Endometrial microvascular endothelial cells (primary cell): ENCODE measurements around the gene STAU1. TPM values are rescaled to one million over a fixed set of nuclear protein-coding genes. Genes with fewer than 3 reads are reported as not detected.
"Not testable (repeated sequence)": the region's sequence is repeated elsewhere in the genome, so short reads cannot be mapped to it uniquely, and the experiment has no call there.

Experiments used
- in situ Hi-C: cut with HindIII; loops from 2 replicates; pipeline ENCODE4 v1.10.0; 2017; ENCODE audit warnings: low sequenced_read_pairs, low pct_unique_long_range_greater_than_20kb; ENCODE audit errors: inconsistent ontology term
- total RNA-seq: library from RNA; depleted of rRNA; stranded (reverse); fragments of >200 nt; gene quantifications from one replicate; pipeline ENCODE4 v1.2.3, GENCODE V29; 2015; ENCODE audit errors: inconsistent ontology term

STAU1 gene
- total RNA-seq, 1 donor from 2014 or later = 84.0 TPM

DNA sequence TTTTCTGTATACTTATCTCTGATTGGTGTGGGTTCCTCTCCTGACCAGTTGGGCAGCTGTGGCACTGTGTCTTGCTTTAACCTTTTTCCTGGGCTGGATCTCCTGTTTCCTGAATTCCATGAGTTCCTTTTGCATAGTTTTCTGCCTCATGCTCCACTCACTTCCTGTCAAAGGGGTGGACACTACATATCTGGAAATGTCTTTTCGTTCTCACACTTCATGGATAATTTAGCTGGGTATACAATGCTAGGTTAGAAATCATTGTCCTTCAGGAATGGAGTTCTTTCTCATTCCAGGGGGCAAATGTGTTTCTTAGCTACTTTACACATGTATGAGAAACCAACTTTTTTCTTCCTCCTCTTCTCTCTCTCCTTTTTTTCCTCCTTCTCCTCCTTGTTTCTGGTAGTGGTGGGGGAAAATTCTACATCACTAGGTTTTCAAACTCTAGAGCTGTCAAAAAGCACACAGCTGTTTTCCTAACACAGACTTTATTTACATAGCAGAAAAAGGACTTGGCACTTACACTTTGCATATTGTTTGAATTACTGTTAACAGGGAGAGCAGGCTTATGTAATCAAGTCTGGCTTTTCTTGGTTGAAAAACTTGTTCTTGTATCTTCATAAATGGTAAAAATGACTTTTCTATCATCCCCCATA, 22.1 kb upstream of the STAU1 start:
- in situ Hi-C loops = no loop called here

DNA sequence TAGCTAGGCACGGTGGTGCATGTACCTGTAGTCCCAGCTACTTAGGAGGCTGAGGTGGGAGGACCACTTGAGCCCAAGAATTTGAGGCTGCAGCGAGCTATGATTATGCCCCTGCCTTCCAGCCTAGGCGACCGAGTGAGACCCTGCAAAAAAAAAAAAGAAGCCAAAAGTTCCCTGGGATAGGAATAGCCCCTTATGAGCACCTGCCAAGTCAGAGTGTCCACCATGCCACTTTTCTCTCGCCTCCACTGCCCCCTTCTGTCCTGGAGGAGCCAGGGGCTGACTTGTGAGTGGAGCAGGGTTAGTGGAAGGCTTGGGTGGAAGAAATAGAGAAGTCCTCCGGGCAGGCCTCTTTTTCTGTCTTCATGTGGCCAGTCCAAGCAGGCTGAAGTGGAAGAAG, 18.9 kb upstream of the STAU1 start:
- in situ Hi-C loops = loop anchor here (10.0 kb wide), 1 partner anchor 72 kb away; no protein-coding TSS in a partner anchor

DNA sequence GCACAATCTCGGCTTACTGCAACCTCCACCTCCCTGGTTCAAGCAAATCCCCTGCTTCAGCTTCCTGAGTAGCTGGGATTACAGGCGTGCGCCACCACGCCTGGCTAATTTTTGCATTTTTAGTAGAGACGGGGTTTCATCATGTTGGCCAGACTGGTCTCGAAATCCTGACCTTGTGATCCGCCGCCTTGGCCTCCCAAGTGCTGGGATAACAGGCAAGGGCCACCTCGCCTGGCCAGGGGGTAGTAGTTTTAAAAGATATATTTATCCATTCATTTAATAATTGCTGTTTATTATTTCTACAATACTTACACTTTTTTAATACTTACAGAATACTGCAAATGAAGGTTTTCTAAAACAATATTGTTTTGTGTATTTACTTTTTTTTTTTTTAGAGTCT, 15.6 kb upstream of the STAU1 start:
- in situ Hi-C loops = loop anchor here (10.0 kb wide), 1 partner anchor 69 kb away; no protein-coding TSS in a partner anchor

DNA sequence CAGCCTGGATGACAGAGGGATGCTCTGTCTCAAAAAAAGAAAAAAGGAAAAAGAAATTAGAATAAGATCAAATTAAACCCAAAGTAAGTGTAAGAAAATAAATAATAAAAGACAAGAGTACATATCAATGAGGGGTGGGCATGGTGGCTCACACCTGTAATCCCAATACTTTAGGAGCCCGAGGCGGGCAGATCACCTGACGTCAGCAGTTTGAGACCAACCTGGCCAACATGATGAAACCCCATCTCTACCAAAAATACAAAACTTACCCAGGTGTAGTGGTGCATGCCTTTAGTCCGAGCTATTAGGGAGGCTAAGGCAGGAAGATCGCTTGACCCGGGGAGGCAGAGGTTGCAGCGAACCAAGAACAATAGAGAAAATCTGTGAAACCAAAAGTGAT, 14.9 kb upstream of the STAU1 start:
- in situ Hi-C loops = loop anchor here (10.0 kb wide), 1 partner anchor 68 kb away; no protein-coding TSS in a partner anchor

DNA sequence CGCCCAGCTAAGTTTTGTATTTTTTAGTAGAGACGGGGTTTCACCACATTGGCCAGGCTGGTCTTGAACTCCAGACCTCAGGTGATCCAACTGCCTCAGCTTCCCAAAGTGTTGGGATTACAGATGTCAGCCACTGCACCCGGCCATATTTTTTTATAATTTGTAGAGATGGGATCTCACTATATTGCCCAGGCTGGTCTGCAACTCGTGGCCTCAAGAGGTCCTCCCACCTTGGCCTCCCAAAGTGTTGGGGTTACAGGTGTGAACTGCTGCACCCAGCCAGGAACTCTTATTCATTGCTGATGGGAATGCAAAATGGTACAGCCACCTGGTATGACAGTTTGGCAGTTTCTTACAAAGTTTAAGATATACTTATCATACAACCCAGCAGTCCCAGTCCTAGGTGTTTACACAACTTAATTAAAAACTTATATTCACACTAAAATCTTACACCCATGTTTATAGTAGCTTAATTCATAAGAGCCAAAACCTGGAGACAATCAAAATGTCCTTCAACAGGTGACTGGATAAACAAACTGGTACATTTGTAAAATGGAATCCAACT, 11.7 kb upstream of the STAU1 start:
- in situ Hi-C loops = loop anchor here (10.0 kb wide), 1 partner anchor 65 kb away; no protein-coding TSS in a partner anchor

DNA sequence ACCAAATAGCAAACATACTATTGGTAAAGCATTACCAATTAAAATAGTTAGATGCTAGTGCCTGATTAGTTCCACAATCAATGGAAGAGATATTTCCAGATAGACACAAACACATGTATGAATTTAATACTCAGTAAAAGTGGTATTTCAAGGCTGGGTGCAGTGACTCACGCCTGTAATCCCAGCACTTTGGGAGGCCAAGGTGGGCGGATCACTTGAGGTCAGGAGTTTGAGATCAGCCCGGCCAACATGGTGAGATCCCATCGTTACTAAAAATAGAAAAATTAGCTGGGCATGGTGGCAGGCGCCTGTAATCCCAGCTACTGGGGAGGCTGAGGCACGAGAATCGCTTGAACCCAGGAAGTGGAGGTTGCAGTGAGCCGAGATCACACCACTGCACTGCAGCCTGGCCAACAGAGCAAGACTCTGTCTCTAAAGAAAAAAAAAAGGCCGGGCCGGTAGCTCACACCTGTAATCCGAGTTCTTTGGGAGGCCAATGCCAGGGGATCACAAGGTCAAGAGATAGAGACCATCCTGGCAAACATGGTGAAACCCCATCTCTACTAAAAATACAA, 4.9 kb upstream of the STAU1 start:
- in situ Hi-C loops = not testable (repeated sequence)

DNA sequence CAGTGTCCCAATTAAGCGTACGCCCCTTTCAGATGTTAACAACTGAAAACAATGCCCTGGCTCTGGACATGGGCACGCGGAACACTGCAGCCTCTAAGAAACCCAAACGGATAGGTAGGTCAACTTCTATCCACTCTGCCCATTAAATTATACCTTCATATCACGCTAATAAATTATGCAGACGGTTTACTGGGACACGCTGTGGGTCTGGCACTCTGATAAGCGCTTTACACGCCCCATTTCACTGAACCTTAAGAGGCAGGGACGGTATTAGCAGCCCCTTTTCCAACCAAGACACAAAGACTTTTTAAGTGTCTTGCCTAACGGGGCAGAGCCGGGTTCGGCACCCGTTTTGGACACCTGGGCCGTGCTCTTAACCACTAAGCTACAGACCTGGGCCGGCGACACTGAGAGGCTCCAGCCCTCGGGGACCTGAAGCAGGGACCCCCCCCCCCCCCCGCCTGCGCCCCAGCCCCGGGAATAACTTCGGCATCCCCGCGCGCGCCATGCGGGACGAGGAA, 744 bp downstream of the STAU1 start:
- in situ Hi-C loops = no loop called here

DNA sequence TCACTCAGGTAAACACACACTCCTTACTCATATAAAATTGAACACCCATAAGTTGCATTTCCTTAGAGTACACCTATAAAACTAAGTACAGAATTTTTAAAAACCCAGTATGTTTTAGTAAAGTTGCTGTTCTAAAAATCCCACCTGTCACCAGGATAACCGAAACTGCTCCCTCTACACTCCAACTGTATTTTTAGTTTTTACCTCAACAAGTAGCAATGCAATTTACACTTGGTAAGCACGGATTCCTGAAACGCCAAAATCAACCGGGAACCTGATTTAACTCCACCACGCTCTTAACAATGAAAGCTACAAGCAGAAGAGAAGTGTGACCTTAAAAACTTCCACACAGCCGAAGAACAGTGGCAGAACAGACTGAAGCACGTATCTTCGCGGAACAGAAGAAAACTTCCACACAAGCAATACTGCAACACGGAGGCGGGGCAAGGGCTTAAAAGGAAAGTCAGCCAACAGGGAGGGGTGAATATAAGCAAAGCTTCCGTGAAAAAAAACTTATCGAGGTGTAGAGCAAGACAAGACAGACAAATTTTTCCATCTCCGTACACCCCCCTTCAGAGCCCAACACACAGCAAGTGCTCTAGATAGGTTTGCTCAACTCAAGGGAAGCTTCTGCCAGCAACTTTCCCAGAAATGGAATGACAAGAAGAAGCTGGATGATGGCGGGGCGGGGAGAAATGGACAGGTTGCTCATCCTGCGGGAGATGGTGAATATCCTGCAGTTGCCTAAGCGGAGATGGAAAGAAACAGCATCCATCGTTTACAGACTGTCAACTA, 1.4 kb downstream of the STAU1 start:
- in situ Hi-C loops = no loop called here

DNA sequence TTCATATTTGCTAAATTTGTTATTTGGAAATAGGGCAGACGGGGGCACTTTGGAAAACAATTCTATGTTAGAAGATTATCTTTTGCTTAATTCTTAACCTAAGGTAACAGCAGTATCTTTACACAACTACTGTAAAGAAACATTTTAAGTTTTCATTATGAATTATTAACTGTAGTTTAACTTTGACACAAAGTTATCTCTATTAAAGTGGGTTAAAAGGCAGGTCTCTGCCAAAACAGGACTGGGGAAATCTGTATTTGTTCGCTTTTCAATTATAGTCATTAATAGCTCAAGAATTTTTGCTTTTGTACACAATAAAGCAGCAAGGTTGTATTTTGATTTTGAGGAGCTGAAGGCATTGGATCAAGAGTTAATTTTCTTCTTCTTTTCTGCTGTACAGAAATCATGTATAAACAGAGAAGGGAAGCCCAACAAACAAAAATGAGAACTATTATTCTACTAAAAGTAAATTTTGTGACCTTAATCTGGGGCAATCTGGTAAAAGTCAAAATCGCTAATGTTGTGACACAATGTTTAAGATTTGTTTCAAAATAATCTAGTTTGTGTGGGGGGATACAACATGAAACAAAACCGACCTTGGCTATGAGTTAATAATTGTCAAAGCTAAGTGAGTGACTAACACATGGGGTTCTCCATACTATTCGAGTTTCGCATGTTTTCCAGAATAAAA, 2.9 kb downstream of the STAU1 start:
- in situ Hi-C loops = no loop called here

DNA sequence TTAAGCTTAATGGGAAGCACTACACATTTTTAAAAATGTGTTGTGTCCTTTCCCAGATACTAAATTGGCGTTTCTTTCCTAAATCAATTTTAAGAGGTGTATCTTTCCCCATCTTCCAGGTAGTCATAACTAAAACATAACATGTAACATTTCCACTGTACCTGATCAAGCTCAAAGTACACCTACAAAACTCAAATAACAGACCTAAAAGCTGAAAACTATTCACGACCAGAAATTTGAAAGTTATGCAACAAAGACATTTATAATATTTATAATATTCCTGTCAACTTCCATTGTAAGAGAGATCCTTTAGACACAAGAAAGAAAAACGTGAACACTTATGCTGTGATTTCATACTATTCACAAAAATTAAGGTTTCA, 3.5 kb downstream of the STAU1 start:
- in situ Hi-C loops = no loop called here

DNA sequence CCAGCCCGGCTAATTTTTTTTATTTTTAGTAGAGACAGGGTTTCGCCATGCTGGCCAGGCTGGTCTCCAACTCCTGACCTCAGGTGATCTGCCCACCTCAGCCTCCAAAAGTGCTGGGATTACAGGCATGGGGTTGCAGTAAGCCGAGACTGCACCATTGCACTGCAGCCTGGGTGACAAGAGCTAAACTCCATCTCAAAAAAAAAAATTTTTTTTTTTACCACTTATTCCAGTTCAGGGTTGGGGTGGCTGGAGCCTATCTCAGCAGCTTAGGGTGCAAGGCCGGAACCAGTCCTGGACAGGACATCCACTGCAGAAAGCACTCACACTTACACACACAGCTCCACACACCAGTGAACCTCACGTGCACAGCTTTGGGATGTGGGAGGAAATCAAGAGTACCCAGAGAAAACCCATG, 4.0 kb downstream of the STAU1 start:
- in situ Hi-C loops = not testable (repeated sequence)

DNA sequence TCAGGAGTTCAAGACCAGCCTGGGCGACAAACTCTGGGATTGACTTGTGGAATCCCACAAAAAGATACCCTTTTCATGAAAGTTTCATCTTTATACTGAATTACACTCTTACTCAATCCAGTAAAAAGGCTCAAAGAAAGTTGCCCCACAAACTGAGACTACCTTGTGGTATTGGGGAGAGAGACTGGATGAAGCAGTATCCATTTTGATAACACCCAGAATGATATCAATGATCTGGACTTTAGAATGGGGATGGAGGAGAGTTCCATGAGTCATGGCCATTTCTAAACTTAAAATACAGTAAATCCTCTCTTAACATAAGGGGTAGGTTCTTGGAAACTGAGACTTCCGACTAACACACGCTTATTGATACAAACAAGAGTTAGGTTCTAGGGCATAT, 4.7 kb downstream of the STAU1 start:
- in situ Hi-C loops = no loop called here

DNA sequence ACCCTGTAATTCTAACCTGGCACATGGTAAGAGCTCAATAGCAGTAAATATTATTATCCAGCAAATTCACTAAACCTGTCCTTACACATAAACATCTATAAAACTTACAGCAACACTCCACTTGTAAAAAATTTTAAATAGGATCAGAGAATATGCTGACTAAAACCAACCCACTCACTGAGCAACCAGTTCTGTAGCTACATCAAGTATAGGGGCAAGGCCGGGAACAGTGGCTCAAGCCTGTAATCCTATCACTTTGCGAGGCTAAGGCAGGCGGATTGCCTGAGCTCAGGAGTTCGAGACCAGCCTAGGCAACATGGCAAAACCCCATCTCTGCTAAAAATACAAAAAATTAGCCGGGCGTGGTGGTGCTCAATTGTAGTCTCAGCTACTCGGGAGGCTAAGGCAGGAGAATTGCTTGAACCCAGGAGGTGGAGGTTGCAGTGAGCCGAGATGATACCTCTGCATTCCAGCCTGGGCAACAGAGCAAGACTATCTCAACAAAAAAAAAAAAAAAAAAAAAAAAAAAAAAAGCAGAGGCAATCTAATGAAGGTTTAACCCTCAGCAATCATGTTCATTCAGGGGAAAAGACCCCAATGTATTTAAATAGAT, 6.8 kb downstream of the STAU1 start:
- in situ Hi-C loops = no loop called here

DNA sequence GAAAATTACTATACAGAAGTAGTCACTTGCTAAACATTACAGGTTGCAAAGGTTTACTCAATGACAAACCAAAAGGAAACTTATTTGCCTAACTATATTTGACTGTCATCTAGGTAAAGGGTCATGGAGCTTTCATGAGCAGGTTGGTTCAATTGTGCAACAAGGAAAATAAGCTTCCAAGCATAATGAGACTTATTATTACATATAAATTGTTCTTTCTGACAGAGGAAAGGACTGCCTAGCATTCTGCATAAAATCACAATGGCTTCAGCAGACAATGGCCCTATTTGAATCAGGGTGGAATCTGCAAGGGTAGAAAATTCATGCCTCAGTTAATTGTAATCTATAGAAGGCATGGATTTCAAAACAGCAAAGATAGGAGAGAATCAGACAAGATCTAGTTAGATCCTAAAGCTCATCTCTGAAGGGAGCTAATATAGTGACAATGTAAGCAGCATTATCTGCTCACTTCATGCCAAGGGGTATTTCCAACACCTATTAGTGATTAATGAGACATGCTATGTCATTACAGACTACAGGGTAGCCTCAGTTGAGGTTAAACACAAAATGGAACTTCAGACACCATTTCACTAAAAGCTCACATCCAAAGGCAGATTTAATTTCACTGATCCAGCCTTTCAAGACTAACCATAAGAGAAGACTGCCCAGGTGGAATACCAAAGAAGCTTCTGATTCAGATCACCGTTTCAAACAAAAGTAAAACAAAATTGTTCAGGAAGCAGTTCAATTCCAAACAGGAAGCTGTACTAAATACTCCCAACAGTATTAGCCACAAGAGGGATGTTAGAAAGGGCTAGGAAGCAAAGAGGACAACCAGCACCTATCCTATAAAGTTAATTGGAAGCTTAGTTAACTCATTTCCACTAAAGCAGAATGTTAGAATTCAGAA, 8.5 kb downstream of the STAU1 start:
- in situ Hi-C loops = no loop called here

DNA sequence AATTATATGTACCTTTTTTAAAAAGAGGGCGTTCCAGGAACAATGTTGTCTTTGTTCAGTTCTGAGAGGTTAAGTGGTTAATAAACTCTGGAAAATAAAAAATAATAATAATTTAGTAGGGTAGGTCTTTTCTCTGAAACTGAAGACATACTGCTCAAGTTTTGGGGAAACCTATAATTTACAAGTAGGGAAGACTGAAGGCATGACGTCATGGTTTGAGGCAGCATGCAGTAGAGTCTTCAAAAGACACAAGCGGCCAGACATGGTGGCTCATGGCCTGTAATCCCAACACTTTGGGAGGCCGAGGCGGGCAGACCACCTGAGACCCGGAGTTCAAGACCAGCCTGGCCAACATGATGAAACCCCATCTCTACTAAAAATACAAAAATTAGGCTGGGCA, 14.0 kb downstream of the STAU1 start:
- in situ Hi-C loops = no loop called here

DNA sequence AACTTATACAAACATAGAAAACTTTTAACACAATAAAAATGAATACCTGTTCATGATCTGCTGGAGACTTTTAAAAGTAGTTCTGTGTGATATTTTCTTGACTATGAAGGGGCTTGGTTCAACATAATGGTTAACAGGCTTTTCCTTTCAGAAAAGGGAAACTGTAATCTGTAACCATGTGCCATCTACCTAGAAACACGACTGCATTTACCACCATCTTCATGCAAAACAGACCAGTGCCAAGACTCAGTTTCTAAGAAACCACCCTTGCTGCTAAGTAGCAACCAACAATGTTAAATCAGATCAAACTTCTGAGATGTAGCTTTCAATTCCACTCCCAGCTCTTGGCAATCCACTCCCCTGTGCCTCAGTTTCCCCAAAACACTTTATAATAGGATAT, 15.7 kb downstream of the STAU1 start:
- in situ Hi-C loops = no loop called here

DNA sequence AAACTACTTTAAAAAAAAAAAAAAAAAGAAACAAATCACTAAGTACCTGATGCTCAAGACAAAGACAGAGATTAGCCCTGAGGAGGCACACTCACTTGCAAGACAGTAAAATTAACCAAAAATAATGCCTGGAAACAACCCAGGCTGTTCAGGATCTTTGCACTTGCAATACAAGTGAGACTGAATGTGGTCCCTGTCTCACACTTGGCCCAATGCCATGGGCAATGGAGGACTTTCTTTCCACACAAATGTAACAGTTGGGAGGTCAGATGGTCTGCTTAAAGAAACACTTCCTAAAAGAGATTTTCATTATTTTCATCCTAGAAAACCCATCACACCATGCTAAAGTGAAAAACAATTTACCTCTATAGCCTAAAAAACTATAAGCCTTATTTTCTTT, 16.2 kb downstream of the STAU1 start:
- in situ Hi-C loops = no loop called here

DNA sequence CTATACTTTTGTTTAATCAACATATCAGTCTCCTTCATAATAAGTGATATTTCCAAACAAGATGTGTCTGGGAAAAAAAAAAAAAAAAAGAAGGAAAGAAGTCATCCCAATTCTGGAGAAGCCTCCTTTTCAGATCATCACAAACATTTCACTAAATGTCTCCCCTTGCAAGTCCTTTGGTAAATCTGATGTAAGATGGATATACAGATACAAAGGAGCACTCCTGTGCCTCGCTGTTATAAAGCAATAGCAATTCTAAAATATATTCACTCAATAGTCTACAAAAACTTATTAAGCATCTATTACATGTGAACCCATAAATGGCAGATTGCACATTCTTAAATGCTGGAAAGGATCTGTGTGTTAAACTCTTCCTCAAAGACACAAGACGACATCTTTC, 17.4 kb downstream of the STAU1 start:
- in situ Hi-C loops = no loop called here
